Measurements from ENCODE around the gene COL25A1. TPM values are rescaled to one million over a fixed set of nuclear protein-coding genes. Genes with fewer than 3 reads are reported as not detected.

The COL25A1 gene
- total and polyA plus RNA-seq, 2 donors (not counting 3 experiments of a cell fraction or from before 2014, with no cell fraction given), result 0.21 to 3.5 TPM

GRCh38 chr4:109041463-109042360 lies 260.7 kb downstream of the COL25A1 start:
- Histone ChIP-seq H3K27ac (ENCODE audit: insufficient read depth, low read depth, low read length) (no peak overlapping the region), H3K9me3 (replicated peaks; ENCODE audit: control insufficient read depth, insufficient read depth, low read length) (no peaks in the 10 kb centered on the region), H3K9me1 (replicated peaks; ENCODE audit: control insufficient read depth, extremely low read depth, insufficient read depth, low read length) (no peaks in the 10 kb centered on the region), H3K79me2 (ENCODE audit: control insufficient read depth, insufficient read depth, low read length) (no peaks in the 10 kb centered on the region), H4K20me1 (replicated peaks; ENCODE audit: control insufficient read depth, extremely low read depth, insufficient read depth, low read length) (no peaks in the 10 kb centered on the region), H3K27me3 (ENCODE audit: control insufficient read depth in 2 of 2, insufficient read depth in 2 of 2, low read length in 2 of 2) (no peaks in the 10 kb centered on the region), H3K4me3 (replicated peaks in 1 of 3; ENCODE audit: insufficient read depth in 1 of 3, low read depth in 1 of 3, low read length in 3 of 3) (no peak overlapping the region), H3K4me1 (ENCODE audit: control insufficient read depth, extremely low read depth, insufficient read depth, low read length) (peaks cover 15% of the 10 kb centered on the region), H3K4me2 (ENCODE audit: insufficient read depth, low read length) (no peak overlapping the region), H2AFZ (ENCODE audit: low read depth, low read length) (no peak overlapping the region), H3K36me3 (ENCODE audit: control insufficient read depth in 2 of 2, extremely low read depth in 1 of 2, insufficient read depth in 2 of 2, low read length in 2 of 2) (no peaks in the 10 kb centered on the region), H3K9ac (replicated peaks; ENCODE audit: extremely low read depth, insufficient read depth, low read length) (no peak overlapping the region)
- BruUV-seq (replicated peaks), result no TSS peak
- no peak for DNase-seq (ENCODE audit: low read depth, low spot score)
- intact Hi-C loops (cut with micrococcal nuclease) (no loop called here), dilution Hi-C loops (cut with MboI; ENCODE audit: extremely low pct_ligation_motif_present, low sequenced_read_pairs) (no loop called here)
- ChIA-PET CTCF (no interaction called here), POLR2A (no interaction called here)
- no peak for TF ChIP-seq EZH2 (IDR thresholded peaks at IDR 0.05; ENCODE audit: borderline replicate concordance, low read depth, low read length, severe bottlenecking)
- FAIRE-seq, result no peak

GRCh38 chr4:109040441-109040840 lies 262.0 kb downstream of the COL25A1 start:
- H3K4me1 ChIP-seq (ENCODE audit: control insufficient read depth, extremely low read depth, insufficient read depth, low read length), result peaks cover 19% of the 10 kb centered on the region
- no peaks in the 10 kb centered on the region for H3K36me3 ChIP-seq (ENCODE audit: control insufficient read depth in 2 of 2, extremely low read depth in 1 of 2, insufficient read depth in 2 of 2, low read length in 2 of 2)
- TF ChIP-seq CTCF (IDR thresholded peaks at IDR 0.05; ENCODE audit: extremely low read depth in 1 of 2, insufficient read depth in 1 of 2, low read depth in 1 of 2, low read length in 2 of 2), result no peak
- TF ChIP-seq FOS (IDR thresholded peaks at IDR 0.05; ENCODE audit: borderline replicate concordance, insufficient read depth, low read length), result peak; percentile 37
- BruUV-seq (replicated peaks), result no TSS peak
- POLR2A ChIA-PET, result no interaction called here
- dilution Hi-C loops (cut with MboI; ENCODE audit: extremely low pct_ligation_motif_present, low sequenced_read_pairs), result no loop called here
- no peaks in the 10 kb centered on the region for H4K20me1 ChIP-seq (replicated peaks; ENCODE audit: control insufficient read depth, extremely low read depth, insufficient read depth, low read length)
- no peaks in the 10 kb centered on the region for H3K9me1 ChIP-seq (replicated peaks; ENCODE audit: control insufficient read depth, extremely low read depth, insufficient read depth, low read length)
- peak overlapping the region; percentile 5 for H3K4me2 ChIP-seq (ENCODE audit: insufficient read depth, low read length)
- CTCF ChIA-PET, result interaction anchor here (0.6 kb wide), 1 partner anchor 39 kb away, joined by 3 read pairs; no protein-coding TSS in a partner anchor
- peak overlapping the region; percentile 35 for H2AFZ ChIP-seq (ENCODE audit: low read depth, low read length)
- no peak overlapping the region for H3K27ac ChIP-seq (ENCODE audit: insufficient read depth, low read depth, low read length)
- no peak overlapping the region for H3K9ac ChIP-seq (replicated peaks; ENCODE audit: extremely low read depth, insufficient read depth, low read length)
- no peaks in the 10 kb centered on the region for H3K79me2 ChIP-seq (ENCODE audit: control insufficient read depth, insufficient read depth, low read length)
- H3K9me3 ChIP-seq (replicated peaks; ENCODE audit: control insufficient read depth, insufficient read depth, low read length), result no peaks in the 10 kb centered on the region
- H3K27me3 ChIP-seq (ENCODE audit: control insufficient read depth in 2 of 2, insufficient read depth in 2 of 2, low read length in 2 of 2), result no peaks in the 10 kb centered on the region
- no peak for DNase-seq (ENCODE audit: low read depth, low spot score)
- no peak for FAIRE-seq
- intact Hi-C loops (cut with micrococcal nuclease), result no loop called here
- H3K4me3 ChIP-seq (replicated peaks in 1 of 3; ENCODE audit: insufficient read depth in 1 of 3, low read depth in 1 of 3, low read length in 3 of 3), result no peak overlapping the region
